IPS-20b (cell line): ENCODE results near the gene POLD4.

ENCODE experiments used
- H3K27ac ChIP-seq: one replicate; pipeline ENCODE4 v1.5.1; 2013; ENCODE audit warnings: low read length
- H3K27me3 ChIP-seq: 2 replicates; pipeline ENCODE4 v1.6.1; 2013; ENCODE audit warnings: mild to moderate bottlenecking, low read length, inconsistent platforms; ENCODE audit not compliant: insufficient read depth
- H3K36me3 ChIP-seq: 2 replicates; pipeline ENCODE4 v1.6.1; 2013; ENCODE audit warnings: low read depth, mild to moderate bottlenecking, inconsistent platforms, low read length, moderate library complexity; ENCODE audit not compliant: insufficient read depth
- H3K4me1 ChIP-seq: 2 replicates; pipeline ENCODE4 v1.6.1; 2013; ENCODE audit warnings: mild to moderate bottlenecking, control low read depth, inconsistent platforms, low read length, moderate library complexity; ENCODE audit not compliant: insufficient read depth
- H3K4me3 ChIP-seq: 2 replicates; pipeline ENCODE4 v1.5.1; 2013; ENCODE audit warnings: mild to moderate bottlenecking, low read length, inconsistent platforms
- H3K9ac ChIP-seq: 2 replicates; pipeline ENCODE4 v1.6.1; 2013; ENCODE audit warnings: low read depth, mild to moderate bottlenecking, inconsistent platforms, low read length, moderate library complexity
- H3K9me3 ChIP-seq: 2 replicates; pipeline ENCODE4 v1.6.1; 2013; ENCODE audit warnings: mild to moderate bottlenecking, low read depth, low read length, inconsistent platforms; ENCODE audit not compliant: insufficient read depth

Gene POLD4

GRCh38 chr11:67317205-67317887 is 36.0 kb downstream of the POLD4 start:
- H3K36me3 ChIP-seq, result no peaks in the 10 kb centered on the region
- peak overlapping the region; percentile 76 for H3K4me3 ChIP-seq
- no peaks in the 10 kb centered on the region for H3K9me3 ChIP-seq
- H3K9ac ChIP-seq, result peak overlapping the region; percentile 66; the same call in 1 of the 2 replicates
- H3K4me1 ChIP-seq, result no peaks in the 10 kb centered on the region
- H3K27ac ChIP-seq, result no peak overlapping the region
- H3K27me3 ChIP-seq, result peaks cover 32% of the 10 kb centered on the region

GRCh38 chr11:67316882-67317204 is 36.5 kb downstream of the POLD4 start:
- no peaks in the 10 kb centered on the region for H3K9me3 ChIP-seq
- peaks cover 32% of the 10 kb centered on the region for H3K27me3 ChIP-seq
- H3K27ac ChIP-seq, result no peak overlapping the region
- peak overlapping the region; percentile 66; the same call in 1 of the 2 replicates for H3K9ac ChIP-seq
- H3K4me3 ChIP-seq, result peak overlapping the region; percentile 76
- no peaks in the 10 kb centered on the region for H3K36me3 ChIP-seq
- no peaks in the 10 kb centered on the region for H3K4me1 ChIP-seq

GRCh38 chr11:67315325-67315909 is 37.9 kb downstream of the POLD4 start:
- Histone ChIP-seq H3K9me3 (no peaks in the 10 kb centered on the region), H3K9ac (no peak overlapping the region), H3K27me3 (peaks cover 26% of the 10 kb centered on the region), H3K36me3 (no peaks in the 10 kb centered on the region), H3K4me1 (no peaks in the 10 kb centered on the region), H3K4me3 (no peak overlapping the region), H3K27ac (no peak overlapping the region)

- no peak overlapping the region for H3K4me3 ChIP-seq
- H3K9ac ChIP-seq, result no peak overlapping the region
- H3K27ac ChIP-seq, result no peak overlapping the region
- peaks cover 14% of the 10 kb centered on the region for H3K27me3 ChIP-seq
- H3K4me1 ChIP-seq, result no peaks in the 10 kb centered on the region
- no peaks in the 10 kb centered on the region for H3K9me3 ChIP-seq
- no peaks in the 10 kb centered on the region for H3K36me3 ChIP-seq
These were observed 39.1 kb downstream of the POLD4 start for GRCh38 chr11:67314218-67314617.

GRCh38 chr11:67313125-67313890 is 40.0 kb downstream of the POLD4 start:
- no peaks in the 10 kb centered on the region for H3K4me1 ChIP-seq
- H3K36me3 ChIP-seq, result no peaks in the 10 kb centered on the region
- peaks cover 5% of the 10 kb centered on the region for H3K27me3 ChIP-seq
- H3K4me3 ChIP-seq, result no peak overlapping the region
- H3K9ac ChIP-seq, result no peak overlapping the region
- H3K27ac ChIP-seq, result no peak overlapping the region
- no peaks in the 10 kb centered on the region for H3K9me3 ChIP-seq

DNA sequence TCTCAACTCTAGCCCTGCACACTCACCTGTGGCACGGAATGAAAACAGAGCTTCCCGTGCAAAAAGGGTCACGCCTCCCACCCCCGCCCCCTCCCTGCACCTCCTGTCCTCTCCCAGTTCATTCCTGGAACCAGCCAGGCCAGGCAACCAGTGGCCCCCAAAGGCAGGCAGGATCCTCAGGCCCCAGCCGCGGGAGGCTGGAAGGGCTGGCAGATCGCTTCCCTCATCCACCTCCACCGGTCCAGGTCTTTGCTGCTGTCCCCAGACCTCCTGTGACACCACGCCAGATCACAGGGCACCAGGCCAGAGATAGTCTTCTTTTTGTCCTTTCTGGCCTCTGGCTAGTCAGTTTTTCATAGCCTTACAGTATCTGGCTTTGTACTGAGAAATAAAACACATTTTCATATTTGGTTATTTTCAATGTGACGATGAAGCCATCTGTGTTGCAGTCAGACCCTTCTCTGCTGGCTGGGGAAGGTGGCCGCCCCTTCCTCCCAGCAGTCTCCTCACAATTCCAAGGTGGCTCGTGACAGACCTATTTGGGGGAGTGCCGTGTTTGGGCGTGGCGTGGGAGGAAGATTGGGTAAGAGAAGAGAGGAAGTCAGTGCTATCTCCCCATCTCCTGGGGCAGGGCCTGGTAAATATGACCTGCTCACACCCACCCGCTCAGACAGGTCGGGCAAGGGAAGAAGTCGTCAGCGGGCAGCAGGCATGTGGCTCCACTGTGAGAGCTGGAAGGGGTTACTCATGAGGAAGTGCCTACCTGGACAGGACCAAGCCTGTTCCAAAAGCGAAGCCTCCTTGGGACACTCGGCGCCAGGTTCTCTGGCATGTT is 40.9 kb downstream of the POLD4 start:
- H3K9ac ChIP-seq, result no peak overlapping the region
- H3K27ac ChIP-seq, result no peak overlapping the region
- no peaks in the 10 kb centered on the region for H3K9me3 ChIP-seq
- H3K4me3 ChIP-seq, result no peak overlapping the region
- H3K27me3 ChIP-seq, result no peaks in the 10 kb centered on the region; the same call in 1 of the 2 replicates
- H3K36me3 ChIP-seq, result no peaks in the 10 kb centered on the region
- no peaks in the 10 kb centered on the region for H3K4me1 ChIP-seq

GRCh38 chr11:67311556-67312082 is 41.7 kb downstream of the POLD4 start:
- no peaks in the 10 kb centered on the region for H3K4me1 ChIP-seq

DNA sequence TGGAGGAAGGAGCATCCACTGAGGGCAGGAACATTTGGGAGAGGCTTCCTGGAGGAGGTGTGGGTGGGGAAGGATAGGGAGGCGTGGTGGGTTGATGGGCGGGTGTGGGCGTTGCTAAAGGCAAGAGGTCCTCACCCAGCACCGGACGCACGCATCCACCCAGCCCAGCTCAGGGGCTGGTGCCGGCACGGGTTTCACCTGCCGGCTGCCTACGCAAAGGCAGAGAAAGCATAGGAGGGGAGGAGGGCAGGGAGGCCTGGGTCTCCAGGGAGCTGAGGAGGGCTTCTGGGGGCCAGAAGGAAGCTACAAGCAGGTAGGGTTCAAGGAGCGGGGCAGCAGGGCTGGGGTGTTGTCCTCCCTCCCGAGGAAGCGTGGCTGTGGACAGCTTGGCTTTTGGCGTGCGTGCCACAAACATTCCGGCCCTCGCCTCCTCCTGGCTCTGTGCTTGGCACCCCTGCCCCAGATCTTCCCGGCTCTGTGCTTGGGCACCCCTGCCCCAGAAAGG is 42.2 kb downstream of the POLD4 start:
- Histone ChIP-seq H3K9me3 (no peaks in the 10 kb centered on the region), H3K9ac (no peak overlapping the region), H3K4me1 (no peaks in the 10 kb centered on the region), H3K27ac (no peak overlapping the region), H3K4me3 (no peak overlapping the region), H3K27me3 (no peaks in the 10 kb centered on the region), H3K36me3 (no peaks in the 10 kb centered on the region)

More at GRCh38 chr11:67311556-67312082, 41.7 kb downstream of the POLD4 start:
- Histone ChIP-seq H3K36me3 (no peaks in the 10 kb centered on the region), H3K9me3 (no peaks in the 10 kb centered on the region), H3K27me3 (no peaks in the 10 kb centered on the region; the same call in 1 of the 2 replicates), H3K27ac (no peak overlapping the region), H3K9ac (no peak overlapping the region), H3K4me3 (no peak overlapping the region)

- Histone ChIP-seq H3K4me1 (no peaks in the 10 kb centered on the region), H3K9me3 (no peaks in the 10 kb centered on the region), H3K27me3 (no peaks in the 10 kb centered on the region), H3K36me3 (no peaks in the 10 kb centered on the region), H3K27ac (no peak overlapping the region), H3K4me3 (no peak overlapping the region), H3K9ac (no peak overlapping the region)
These were observed 42.9 kb downstream of the POLD4 start for GRCh38 chr11:67310246-67311050.

GRCh38 chr11:67309661-67310061 is 43.7 kb downstream of the POLD4 start:
- no peaks in the 10 kb centered on the region for H3K9me3 ChIP-seq
- no peak overlapping the region for H3K9ac ChIP-seq
- no peaks in the 10 kb centered on the region for H3K36me3 ChIP-seq
- H3K27ac ChIP-seq, result no peak overlapping the region
- no peaks in the 10 kb centered on the region for H3K4me1 ChIP-seq
- peaks cover 3% of the 10 kb centered on the region; the same call in 1 of the 2 replicates for H3K27me3 ChIP-seq
- H3K4me3 ChIP-seq, result no peak overlapping the region
